A673 (cell line): ENCODE results near the gene GPN3. TPM values are rescaled to one million over a fixed set of nuclear protein-coding genes. Genes with fewer than 3 reads are reported as not detected.

Source experiments
- BruUV-seq: library from RNA; stranded (reverse); fragments of 400-500 nt; replicated peaks from 2 replicates; lab custom pipeline; 2021; lab: Mats Ljungman, UMichigan
- CTCF ChIA-PET: fragments of 300-600 bp; sonication (Branson Sonifier 250); formaldehyde crosslinking; loops from one replicate; lab custom pipeline; 2022; ENCODE audit warnings: antibody characterized with exemption; lab: Charles Lee
- POLR2A ChIA-PET: fragments of 300-600 bp; sonication (Branson Sonifier 250); formaldehyde crosslinking; loops from one replicate; lab custom pipeline; 2022; ENCODE audit warnings: antibody characterized with exemption; ENCODE audit not compliant: low non-redundant PET; lab: Charles Lee
- DNase-seq: peaks from one replicate; pipeline ENCODE4 v3.0.0-alpha.2; 2015; ENCODE audit warnings: low spot score
- H3K27ac ChIP-seq: fragments of 200-600 bp; sonication (generic); 2 replicates; pipeline ENCODE4 v1.5.1; 2016; ENCODE audit warnings: mixed run types, low read depth, mild to moderate bottlenecking, mixed read lengths, antibody characterized with exemption, low read length; ENCODE audit not compliant: poor library complexity, severe bottlenecking
- H3K27me3 ChIP-seq: fragments of 200-600 bp; sonication (generic); replicated peaks from 2 replicates; pipeline ENCODE4 v1.6.1; 2017; ENCODE audit warnings: mixed run types, low read depth, mild to moderate bottlenecking, mixed read lengths, antibody characterized with exemption, low read length; ENCODE audit not compliant: insufficient read depth, poor library complexity
- H3K36me3 ChIP-seq: fragments of 200-600 bp; sonication (generic); 2 replicates; pipeline ENCODE4 v1.6.1; 2016; ENCODE audit warnings: mixed run types, mild to moderate bottlenecking, mixed read lengths, antibody characterized with exemption, low read length; ENCODE audit not compliant: insufficient read depth, poor library complexity, severe bottlenecking
- H3K4me1 ChIP-seq: fragments of 200-600 bp; sonication (generic); 2 replicates; pipeline ENCODE4 v1.6.1; 2017; ENCODE audit warnings: mixed run types, mild to moderate bottlenecking, mixed read lengths, antibody characterized with exemption, low read length; ENCODE audit not compliant: insufficient read depth, poor library complexity, severe bottlenecking
- H3K4me3 ChIP-seq: fragments of 200-600 bp; sonication (generic); 2 replicates; pipeline ENCODE4 v1.5.1; 2016; ENCODE audit warnings: low read depth, mixed run types, mild to moderate bottlenecking, mixed read lengths, low read length; ENCODE audit not compliant: poor library complexity, severe bottlenecking
- H3K9me3 ChIP-seq: fragments of 200-600 bp; sonication (generic); 2 replicates; pipeline ENCODE4 v1.6.1; 2016; ENCODE audit warnings: mixed run types, low read depth, mild to moderate bottlenecking, mixed read lengths, antibody characterized with exemption, low read length; ENCODE audit not compliant: poor library complexity, severe bottlenecking
- EZH2 ChIP-seq: fragments of 200-600 bp; sonication (generic); IDR thresholded peaks from 2 replicates; pipeline ENCODE4 v1.6.1; 2017; ENCODE audit warnings: borderline replicate concordance, low read depth, mild to moderate bottlenecking, mixed read lengths, antibody characterized with exemption, low read length; ENCODE audit not compliant: poor library complexity, severe bottlenecking
- intact Hi-C: fragments of 100-400 bp; cut with micrococcal nuclease; formaldehyde crosslinking; loops from one replicate; pipeline ENCODE4 v1.10.0; 2022; ENCODE audit not compliant: unreplicated experiment
- total RNA-seq: library from RNA; stranded (reverse); gene quantifications from 2 replicates; pipeline ENCODE4 v1.2.3, GENCODE V29; 2021
- TF ChIP-seq, protein P1 (sequence below): fragments of 300-800, 200-600 bp; sonication (generic); conservative IDR thresholded peaks from 2 replicates; pipeline ENCODE4 v1.5.1; 2017; ENCODE audit warnings: low read depth, mild to moderate bottlenecking, antibody characterized with exemption, low read length, moderate library complexity, mixed read lengths

Gene GPN3
- total RNA-seq, 1 experiment from 2014 or later = 52.7 TPM

DNA sequence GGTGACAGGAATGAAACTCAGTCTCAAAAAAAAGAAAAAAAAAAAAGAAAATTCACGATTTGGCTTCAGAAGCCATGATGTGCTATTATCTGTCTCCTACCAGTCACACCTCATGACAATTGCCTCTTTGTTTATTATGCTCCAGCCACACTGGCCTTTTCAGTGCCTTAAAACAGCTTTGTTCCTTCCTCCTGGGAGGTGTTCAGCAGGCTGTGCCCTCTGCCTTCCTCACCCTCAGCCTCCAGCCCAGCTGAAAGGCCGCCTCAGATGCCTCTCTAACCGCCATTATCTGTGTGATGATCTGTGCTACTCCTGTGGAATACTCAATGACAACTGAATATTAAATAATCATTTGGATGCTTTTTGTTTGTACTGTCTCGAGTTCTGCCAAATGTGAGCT, 9.3 kb downstream of the GPN3 start:
- ChIA-PET POLR2A (no interaction called here), CTCF (no interaction called here)
- DNase-seq = no peak
- no TSS peak for BruUV-seq
- H3K4me3 ChIP-seq = no peak overlapping the region
- no peaks in the 10 kb centered on the region for H3K27me3 ChIP-seq
- H3K4me1 ChIP-seq = no peaks in the 10 kb centered on the region
- H3K9me3 ChIP-seq = no peaks in the 10 kb centered on the region
- TF ChIP-seq, protein P1, sequence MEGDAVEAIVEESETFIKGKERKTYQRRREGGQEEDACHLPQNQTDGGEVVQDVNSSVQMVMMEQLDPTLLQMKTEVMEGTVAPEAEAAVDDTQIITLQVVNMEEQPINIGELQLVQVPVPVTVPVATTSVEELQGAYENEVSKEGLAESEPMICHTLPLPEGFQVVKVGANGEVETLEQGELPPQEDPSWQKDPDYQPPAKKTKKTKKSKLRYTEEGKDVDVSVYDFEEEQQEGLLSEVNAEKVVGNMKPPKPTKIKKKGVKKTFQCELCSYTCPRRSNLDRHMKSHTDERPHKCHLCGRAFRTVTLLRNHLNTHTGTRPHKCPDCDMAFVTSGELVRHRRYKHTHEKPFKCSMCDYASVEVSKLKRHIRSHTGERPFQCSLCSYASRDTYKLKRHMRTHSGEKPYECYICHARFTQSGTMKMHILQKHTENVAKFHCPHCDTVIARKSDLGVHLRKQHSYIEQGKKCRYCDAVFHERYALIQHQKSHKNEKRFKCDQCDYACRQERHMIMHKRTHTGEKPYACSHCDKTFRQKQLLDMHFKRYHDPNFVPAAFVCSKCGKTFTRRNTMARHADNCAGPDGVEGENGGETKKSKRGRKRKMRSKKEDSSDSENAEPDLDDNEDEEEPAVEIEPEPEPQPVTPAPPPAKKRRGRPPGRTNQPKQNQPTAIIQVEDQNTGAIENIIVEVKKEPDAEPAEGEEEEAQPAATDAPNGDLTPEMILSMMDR = no peak
- TF ChIP-seq EZH2 = no peak
- peaks cover 37% of the 10 kb centered on the region for H3K36me3 ChIP-seq
- H3K27ac ChIP-seq = no peak overlapping the region
- intact Hi-C loops = no loop called here

DNA sequence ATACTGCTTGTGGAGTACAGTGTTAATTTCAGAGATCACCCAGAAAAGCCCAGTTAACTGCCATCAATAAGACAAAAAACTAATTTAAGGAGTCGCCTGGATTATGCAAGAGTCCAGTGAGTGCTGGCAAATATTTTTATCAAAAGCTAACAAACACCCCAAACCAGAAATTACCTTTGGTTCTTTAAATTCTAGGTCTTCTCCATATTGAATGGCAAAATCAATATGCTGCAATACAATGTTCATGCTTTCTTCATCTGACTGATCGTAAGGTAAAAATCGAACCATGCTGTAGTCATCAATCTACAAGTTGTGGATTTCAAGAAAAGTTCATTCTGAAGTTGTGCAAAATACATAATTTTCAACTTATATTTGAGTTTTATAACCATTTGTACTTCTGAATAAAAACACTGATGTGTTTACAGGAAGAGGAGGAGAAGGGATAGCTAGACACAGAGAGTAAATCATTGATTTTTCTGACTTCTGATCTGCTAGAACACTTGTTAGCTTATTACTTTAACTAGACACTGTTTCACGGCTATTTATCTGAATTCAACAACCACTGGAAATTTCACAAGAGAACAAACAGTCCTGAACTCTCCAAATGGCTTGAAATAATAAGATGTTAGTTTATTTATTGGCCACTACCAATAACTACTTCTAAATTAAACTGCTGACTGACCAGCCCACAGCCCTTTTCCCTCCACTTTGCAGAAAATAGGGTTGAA, 14.3 kb downstream of the GPN3 start:
- no peak overlapping the region for H3K4me3 ChIP-seq
- H3K9me3 ChIP-seq = no peaks in the 10 kb centered on the region
- H3K36me3 ChIP-seq = peaks cover 42% of the 10 kb centered on the region
- no peaks in the 10 kb centered on the region for H3K27me3 ChIP-seq
- no TSS peak for BruUV-seq
- intact Hi-C loops = no loop called here
- no peaks in the 10 kb centered on the region for H3K4me1 ChIP-seq
- POLR2A ChIA-PET = no interaction called here
- TF ChIP-seq, protein P1 = no peak
- no peak for TF ChIP-seq EZH2
- no peak for DNase-seq
- H3K27ac ChIP-seq = no peak overlapping the region
- CTCF ChIA-PET = no interaction called here

DNA sequence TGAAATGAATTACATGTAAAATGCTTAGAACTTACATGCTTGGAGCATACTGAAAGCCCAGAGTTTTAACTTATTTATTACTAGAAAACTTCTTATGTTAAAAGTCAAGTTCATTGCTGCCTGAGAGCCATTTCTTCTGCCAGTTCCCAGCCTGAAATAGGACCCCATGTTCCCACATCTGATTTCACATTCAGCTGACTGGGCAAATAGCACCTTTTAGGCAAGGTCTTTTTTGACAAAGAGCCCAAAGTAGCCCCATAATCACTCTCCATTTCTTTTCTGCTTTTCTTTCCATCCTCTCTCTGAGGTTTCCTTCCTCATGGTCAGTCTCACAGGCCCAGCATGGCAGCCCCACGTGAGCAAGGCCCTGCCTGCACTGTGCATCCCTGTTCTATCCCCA, 16.8 kb downstream of the GPN3 start:
- no peak overlapping the region for H3K4me3 ChIP-seq
- peaks cover 30% of the 10 kb centered on the region for H3K36me3 ChIP-seq
- H3K9me3 ChIP-seq = no peaks in the 10 kb centered on the region
- ChIA-PET POLR2A (no interaction called here), CTCF (interaction anchor here (0.5 to 2.0 kb wide), 2 partner anchors 149 kb away, joined by 6 to 21 read pairs; no protein-coding TSS in a partner anchor)
- intact Hi-C loops = no loop called here
- no peaks in the 10 kb centered on the region for H3K27me3 ChIP-seq
- BruUV-seq = no TSS peak
- no peak for DNase-seq
- no peaks in the 10 kb centered on the region for H3K4me1 ChIP-seq
- no peak overlapping the region for H3K27ac ChIP-seq
- TF ChIP-seq, protein P1 = no peak
- TF ChIP-seq EZH2 = no peak
